ENCODE measurements around the gene ANKRD12. TPM values are rescaled to one million over a fixed set of nuclear protein-coding genes. Genes with fewer than 3 reads are reported as not detected.

ANKRD12 gene
- total and polyA plus RNA-seq, 2 of the 4 experiments (the other 2 are of a cell fraction), result 2.6 to 12.9 TPM

- Histone ChIP-seq H3K4me2 (ENCODE audit: low read depth, low read length) (no peak overlapping the region), H3K56ac (ENCODE audit: extremely low read depth, insufficient read depth, low read length) (no peak overlapping the region), H3K18ac (ENCODE audit: low read depth, low read length) (no peak overlapping the region), H3K27me3 (ENCODE audit: control insufficient read depth, insufficient read depth, low read length) (no peaks in the 10 kb centered on the region), H4K20me1 (ENCODE audit: insufficient read depth, low read length) (no peaks in the 10 kb centered on the region), H4K91ac (ENCODE audit: insufficient read depth, low read depth, low read length) (no peak overlapping the region), H3K9me1 (ENCODE audit: insufficient read depth, low read length) (no peaks in the 10 kb centered on the region), H3K14ac (replicated peaks; ENCODE audit: low read depth, low read length) (no peak overlapping the region), H2BK120ac (ENCODE audit: low read depth, low read length) (no peak overlapping the region), H3K4ac (ENCODE audit: low read depth, low read length) (no peak overlapping the region), H3K27ac (ENCODE audit: insufficient read depth, low read length) (no peak overlapping the region), H4K8ac (ENCODE audit: low read depth in 2 of 2, low read length in 2 of 2) (no peak overlapping the region), H2BK20ac (ENCODE audit: low read depth, low read length) (no peak overlapping the region), H2BK15ac (ENCODE audit: low read depth, low read length) (no peak overlapping the region), H4K5ac (ENCODE audit: low read depth, low read length) (no peak overlapping the region), H3K4me1 (ENCODE audit: control insufficient read depth, insufficient read depth, low read length) (no peaks in the 10 kb centered on the region), H3K79me1 (ENCODE audit: low read depth in 1 of 2, low read length in 2 of 2) (peaks cover 6 to 8% of the 10 kb centered on the region in 2 experiments), H2BK5ac (ENCODE audit: low read depth, low read length, poor library complexity, severe bottlenecking) (no peak overlapping the region), H3K23ac (ENCODE audit: low read depth, low read length) (no peak overlapping the region), H2AFZ (replicated peaks; ENCODE audit: low read length, poor library complexity) (no peak overlapping the region), H3K4me3 (ENCODE audit: insufficient read depth, low read depth, low read length) (no peak overlapping the region), H3K9me3 (ENCODE audit: control insufficient read depth, insufficient read depth, low read length) (no peaks in the 10 kb centered on the region), H3K9ac (ENCODE audit: low read depth, low read length) (no peak overlapping the region), H2AK5ac (ENCODE audit: low read depth, low read length) (no peak overlapping the region), H3K36me3 (ENCODE audit: control insufficient read depth, insufficient read depth, low read length) (peaks cover 15% of the 10 kb centered on the region), H2AK9ac (replicated peaks; ENCODE audit: low read depth, low read length, poor library complexity) (no peak overlapping the region)
- ChIA-PET CTCF (no interaction called here), POLR2A (ENCODE audit: unreplicated experiment) (no interaction called here)
- DNase-seq (no peak), ATAC-seq (ENCODE audit: low read depth) (no peak)
- BruUV-seq (replicated peaks), result no TSS peak
- in situ Hi-C loops (cut with MboI; ENCODE audit: low sequenced_read_pairs) (no loop called here), intact Hi-C loops (cut with micrococcal nuclease) (no loop called here), dilution Hi-C loops (cut with HindIII; ENCODE audit: low sequenced_read_pairs, unreplicated experiment) (no loop called here)
- TF ChIP-seq POLR2A (IDR thresholded peaks at IDR 0.05; ENCODE audit: low read depth, low read length), result no peak
- TF ChIP-seq FOS (IDR thresholded peaks at IDR 0.05; ENCODE audit: low read depth, low read length), result no peak
- no peak for TF ChIP-seq USF2 (IDR thresholded peaks at IDR 0.05; ENCODE audit: low read depth, low read length)
- TF ChIP-seq MAFK (IDR thresholded peaks at IDR 0.05; ENCODE audit: low read depth, low read length), result no peak
- TF ChIP-seq CEBPB (IDR thresholded peaks at IDR 0.05; ENCODE audit: low read depth, low read length), result no peak
- no peak for TF ChIP-seq RCOR1 (IDR thresholded peaks at IDR 0.05; ENCODE audit: insufficient replicate concordance, low read length)
- TF ChIP-seq RAD21 (IDR thresholded peaks at IDR 0.05; ENCODE audit: low read length), result no peak
- no peak for TF ChIP-seq SMC3 (IDR thresholded peaks at IDR 0.05; ENCODE audit: low read depth, low read length)
- WGBS, 2 experiments (ENCODE audit: extremely low coverage in 2 of 2, insufficient read length in 1 of 2), result no CpG with 5 or more reads among the region's 5 CpGs
Observed at GRCh38 chr18:9223356-9223755, 86.8 kb downstream of the ANKRD12 start.
